ENCODE data around the gene NDUFS7.

- no peak for TF ChIP-seq CTCF (conservative IDR thresholded peaks at IDR 0.05)
- TF ChIP-seq ZFX (IDR thresholded peaks at IDR 0.05): no peak
Measured at GRCh38 chr19:1389033-1389940, 5.6 kb downstream of the NDUFS7 start.
